ENCODE results near the gene IQCE.

IQCE gene

GRCh38 chr7:2644562-2645273 lies 85.9 kb downstream of the IQCE start:
- Histone ChIP-seq H3K9ac (ENCODE audit: low read length) (no peak overlapping the region), H3K4ac (ENCODE audit: low read depth in 1 of 2, low read length in 2 of 2) (peak overlapping the region; percentile 7 to 19), H2BK120ac (ENCODE audit: low read depth, low read length) (peak overlapping the region; percentile 40), H3K79me1 (replicated peaks; ENCODE audit: low read length, poor library complexity, severe bottlenecking) (peaks cover 8% of the 10 kb centered on the region), H3K4me3 (ENCODE audit: insufficient read depth in 1 of 2, low read depth in 1 of 2, low read length in 2 of 2) (no peak overlapping the region), H3K14ac (ENCODE audit: low read length in 2 of 2) (peak overlapping the region in 1 of 2 experiments; percentile 73), H3K27ac (ENCODE audit: low read length, poor library complexity, severe bottlenecking) (peak overlapping the region; percentile 70), H3K36me3 (ENCODE audit: control insufficient read depth in 1 of 2, insufficient read depth in 2 of 2, low read depth in 1 of 2, low read length in 2 of 2) (peaks cover 15 to 77% of the 10 kb centered on the region in 2 experiments), H2AFZ (ENCODE audit: low read depth, low read length) (no peak overlapping the region), H3K23ac (ENCODE audit: low read length in 2 of 2) (no peak overlapping the region), H3K9me3 (ENCODE audit: control insufficient read depth, low read length) (no peaks in the 10 kb centered on the region), H2BK5ac (ENCODE audit: low read depth, low read length, poor library complexity, severe bottlenecking) (no peak overlapping the region), H3K18ac (ENCODE audit: low read depth in 1 of 2, low read length in 2 of 2) (peak overlapping the region; percentile 50 to 71), H4K91ac (ENCODE audit: low read length) (peak overlapping the region; percentile 95), H2BK12ac (ENCODE audit: low read length in 2 of 2) (peak overlapping the region; percentile 18 to 87), H3K4me1 (ENCODE audit: control insufficient read depth, insufficient read depth, low read depth, low read length) (peaks cover 72% of the 10 kb centered on the region), H2BK15ac (ENCODE audit: low read depth, poor library complexity, severe bottlenecking) (no peak overlapping the region), H3K4me2 (ENCODE audit: low read length, poor library complexity, severe bottlenecking) (no peak overlapping the region), H3K27me3 (ENCODE audit: control insufficient read depth in 1 of 2, insufficient read depth in 1 of 2, low read length in 2 of 2) (no peaks in the 10 kb centered on the region), H2AK5ac (ENCODE audit: low read length, severe bottlenecking) (peak overlapping the region; percentile 62), H4K8ac (ENCODE audit: low read length) (peak overlapping the region; percentile 38)
- 69% methylated on average over 17 of the region's 18 CpGs for WGBS
- no peak for DNase-seq

GRCh38 chr7:2645274-2645868 lies 86.6 kb downstream of the IQCE start:
- peak overlapping the region in 1 of 2 experiments; percentile 45 for H2BK12ac ChIP-seq (ENCODE audit: low read length in 2 of 2)
- H3K79me1 ChIP-seq (replicated peaks; ENCODE audit: low read length, poor library complexity, severe bottlenecking) = peaks cover 12% of the 10 kb centered on the region
- peak overlapping the region; percentile 70 for H3K27ac ChIP-seq (ENCODE audit: low read length, poor library complexity, severe bottlenecking)
- peak overlapping the region; percentile 67 for H2BK120ac ChIP-seq (ENCODE audit: low read depth, low read length)
- peak; percentile 80 for DNase-seq
- peak overlapping the region in 1 of 2 experiments; percentile 73 for H3K14ac ChIP-seq (ENCODE audit: low read length in 2 of 2)
- no peak overlapping the region for H3K9ac ChIP-seq (ENCODE audit: low read length)
- no peak overlapping the region for H3K4me3 ChIP-seq (ENCODE audit: insufficient read depth in 1 of 2, low read depth in 1 of 2, low read length in 2 of 2)
- H3K9me3 ChIP-seq (ENCODE audit: control insufficient read depth, low read length) = no peaks in the 10 kb centered on the region
- no peak overlapping the region for H2BK5ac ChIP-seq (ENCODE audit: low read depth, low read length, poor library complexity, severe bottlenecking)
- H4K91ac ChIP-seq (ENCODE audit: low read length) = peak overlapping the region; percentile 95
- H3K4me2 ChIP-seq (ENCODE audit: low read length, poor library complexity, severe bottlenecking) = no peak overlapping the region
- H2AK5ac ChIP-seq (ENCODE audit: low read length, severe bottlenecking) = peak overlapping the region; percentile 71
- peak overlapping the region in 1 of 2 experiments; percentile 54 for H3K23ac ChIP-seq (ENCODE audit: low read length in 2 of 2)
- H2BK15ac ChIP-seq (ENCODE audit: low read depth, poor library complexity, severe bottlenecking) = no peak overlapping the region
- peaks cover 70% of the 10 kb centered on the region for H3K4me1 ChIP-seq (ENCODE audit: control insufficient read depth, insufficient read depth, low read depth, low read length)
- peak overlapping the region; percentile 50 to 90 for H3K18ac ChIP-seq (ENCODE audit: low read depth in 1 of 2, low read length in 2 of 2)
- WGBS = 23% methylated on average over 14 of the region's 14 CpGs
- H3K4ac ChIP-seq (ENCODE audit: low read depth in 1 of 2, low read length in 2 of 2) = peak overlapping the region; percentile 60 to 73
- H4K8ac ChIP-seq (ENCODE audit: low read length) = peak overlapping the region; percentile 83
- H3K36me3 ChIP-seq (ENCODE audit: control insufficient read depth in 1 of 2, insufficient read depth in 2 of 2, low read depth in 1 of 2, low read length in 2 of 2) = peaks cover 20 to 77% of the 10 kb centered on the region in 2 experiments
- H2AFZ ChIP-seq (ENCODE audit: low read depth, low read length) = peak overlapping the region; percentile 29
- H3K27me3 ChIP-seq (ENCODE audit: control insufficient read depth in 1 of 2, insufficient read depth in 1 of 2, low read length in 2 of 2) = no peaks in the 10 kb centered on the region

DNA sequence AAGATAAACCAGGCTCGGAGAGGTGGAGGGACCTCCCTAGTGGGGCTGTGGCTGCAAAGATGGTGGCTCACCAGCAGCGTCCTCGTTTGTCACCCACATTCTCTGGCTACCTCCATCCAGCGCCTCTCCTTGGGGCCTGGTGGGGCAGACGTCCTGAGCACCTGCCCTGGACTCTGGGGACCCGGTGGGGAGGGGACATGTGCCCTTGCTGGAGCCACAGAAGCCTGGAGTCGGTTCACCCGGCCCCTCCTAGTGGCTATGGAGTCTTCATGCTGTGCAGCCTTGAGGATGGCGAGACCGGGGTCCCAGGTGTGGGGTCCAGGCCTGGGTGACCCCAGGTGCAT lies 87.5 kb downstream of the IQCE start:
- no peak overlapping the region for H3K27ac ChIP-seq (ENCODE audit: low read length, poor library complexity, severe bottlenecking)
- no peak overlapping the region for H3K14ac ChIP-seq (ENCODE audit: low read length in 2 of 2)
- no peak overlapping the region for H3K4me3 ChIP-seq (ENCODE audit: insufficient read depth in 1 of 2, low read depth in 1 of 2, low read length in 2 of 2)
- H3K27me3 ChIP-seq (ENCODE audit: control insufficient read depth in 1 of 2, insufficient read depth in 1 of 2, low read length in 2 of 2) = no peaks in the 10 kb centered on the region
- H4K8ac ChIP-seq (ENCODE audit: low read length) = no peak overlapping the region
- no peak for DNase-seq
- H3K4me2 ChIP-seq (ENCODE audit: low read length, poor library complexity, severe bottlenecking) = no peak overlapping the region
- peak overlapping the region in 1 of 2 experiments; percentile 66 for H3K4ac ChIP-seq (ENCODE audit: low read depth in 1 of 2, low read length in 2 of 2)
- no peak overlapping the region for H2BK5ac ChIP-seq (ENCODE audit: low read depth, low read length, poor library complexity, severe bottlenecking)
- peaks cover 15% of the 10 kb centered on the region for H3K79me1 ChIP-seq (replicated peaks; ENCODE audit: low read length, poor library complexity, severe bottlenecking)
- WGBS = 89% methylated on average over 10 of the region's 10 CpGs
- H2BK15ac ChIP-seq (ENCODE audit: low read depth, poor library complexity, severe bottlenecking) = no peak overlapping the region
- H2BK12ac ChIP-seq (ENCODE audit: low read length in 2 of 2) = peak overlapping the region in 1 of 2 experiments; percentile 37
- H4K91ac ChIP-seq (ENCODE audit: low read length) = no peak overlapping the region
- peaks cover 28 to 81% of the 10 kb centered on the region in 2 experiments for H3K36me3 ChIP-seq (ENCODE audit: control insufficient read depth in 1 of 2, insufficient read depth in 2 of 2, low read depth in 1 of 2, low read length in 2 of 2)
- no peak overlapping the region for H3K18ac ChIP-seq (ENCODE audit: low read depth in 1 of 2, low read length in 2 of 2)
- H2BK120ac ChIP-seq (ENCODE audit: low read depth, low read length) = no peak overlapping the region
- no peak overlapping the region for H2AFZ ChIP-seq (ENCODE audit: low read depth, low read length)
- H3K9me3 ChIP-seq (ENCODE audit: control insufficient read depth, low read length) = no peaks in the 10 kb centered on the region
- H3K9ac ChIP-seq (ENCODE audit: low read length) = no peak overlapping the region
- no peak overlapping the region for H2AK5ac ChIP-seq (ENCODE audit: low read length, severe bottlenecking)
- peaks cover 66% of the 10 kb centered on the region for H3K4me1 ChIP-seq (ENCODE audit: control insufficient read depth, insufficient read depth, low read depth, low read length)
- peak overlapping the region in 1 of 2 experiments; percentile 23 for H3K23ac ChIP-seq (ENCODE audit: low read length in 2 of 2)
